Measurements from ENCODE around the gene FGD6. TPM values are rescaled to one million over a fixed set of nuclear protein-coding genes. Genes with fewer than 3 reads are reported as not detected.
"Not testable (repeated sequence)": the region's sequence is repeated elsewhere in the genome, so short reads cannot be mapped to it uniquely, and the experiment has no call there.

The FGD6 gene
- total and polyA plus RNA-seq, 7 donors: 0.96 to 7.1 (median 2.8) TPM

DNA sequence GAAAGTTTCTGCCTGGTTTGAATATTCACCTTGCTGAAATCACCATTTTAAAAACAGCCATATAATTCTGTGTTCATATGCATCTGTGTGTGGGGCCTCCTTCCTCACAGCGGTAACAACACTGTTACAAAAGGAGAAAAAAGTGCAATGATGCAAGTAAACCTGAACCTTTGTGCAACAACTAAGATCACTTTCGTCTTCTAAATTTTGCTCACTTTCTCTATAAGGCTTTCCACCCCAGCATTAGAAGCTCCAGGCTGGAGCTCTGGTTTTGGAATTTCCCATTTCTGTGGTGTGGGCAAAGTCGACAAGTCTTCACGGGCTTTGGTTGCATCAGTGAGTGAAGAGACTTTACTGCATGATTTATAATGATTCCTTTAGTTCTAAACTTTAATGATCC, 18.4 kb downstream of the FGD6 start:
- intact Hi-C loops (cut with DNase I): no loop called here
- no peaks in the 10 kb centered on the region for H3K9me3 ChIP-seq
- H3K4me3 ChIP-seq: no peak overlapping the region
- no peaks in the 10 kb centered on the region for H3K36me3 ChIP-seq (ENCODE audit: insufficient read depth in 1 of 2, low read depth in 1 of 2)
- ATAC-seq (no peak), DNase-seq (no peak)
- peaks cover 13% of the 10 kb centered on the region for H3K4me1 ChIP-seq
- no peaks in the 10 kb centered on the region for H3K27me3 ChIP-seq (ENCODE audit: insufficient read depth in 3 of 3, low read length in 2 of 3)
- TF ChIP-seq, protein P1, sequence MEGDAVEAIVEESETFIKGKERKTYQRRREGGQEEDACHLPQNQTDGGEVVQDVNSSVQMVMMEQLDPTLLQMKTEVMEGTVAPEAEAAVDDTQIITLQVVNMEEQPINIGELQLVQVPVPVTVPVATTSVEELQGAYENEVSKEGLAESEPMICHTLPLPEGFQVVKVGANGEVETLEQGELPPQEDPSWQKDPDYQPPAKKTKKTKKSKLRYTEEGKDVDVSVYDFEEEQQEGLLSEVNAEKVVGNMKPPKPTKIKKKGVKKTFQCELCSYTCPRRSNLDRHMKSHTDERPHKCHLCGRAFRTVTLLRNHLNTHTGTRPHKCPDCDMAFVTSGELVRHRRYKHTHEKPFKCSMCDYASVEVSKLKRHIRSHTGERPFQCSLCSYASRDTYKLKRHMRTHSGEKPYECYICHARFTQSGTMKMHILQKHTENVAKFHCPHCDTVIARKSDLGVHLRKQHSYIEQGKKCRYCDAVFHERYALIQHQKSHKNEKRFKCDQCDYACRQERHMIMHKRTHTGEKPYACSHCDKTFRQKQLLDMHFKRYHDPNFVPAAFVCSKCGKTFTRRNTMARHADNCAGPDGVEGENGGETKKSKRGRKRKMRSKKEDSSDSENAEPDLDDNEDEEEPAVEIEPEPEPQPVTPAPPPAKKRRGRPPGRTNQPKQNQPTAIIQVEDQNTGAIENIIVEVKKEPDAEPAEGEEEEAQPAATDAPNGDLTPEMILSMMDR (IDR thresholded peaks at IDR 0.05): no peak
- 81 to 88% (median 82%) methylated on average over 4 of the region's 4 CpGs for WGBS, 3 donors
- H3K27ac ChIP-seq: no peak overlapping the region

DNA sequence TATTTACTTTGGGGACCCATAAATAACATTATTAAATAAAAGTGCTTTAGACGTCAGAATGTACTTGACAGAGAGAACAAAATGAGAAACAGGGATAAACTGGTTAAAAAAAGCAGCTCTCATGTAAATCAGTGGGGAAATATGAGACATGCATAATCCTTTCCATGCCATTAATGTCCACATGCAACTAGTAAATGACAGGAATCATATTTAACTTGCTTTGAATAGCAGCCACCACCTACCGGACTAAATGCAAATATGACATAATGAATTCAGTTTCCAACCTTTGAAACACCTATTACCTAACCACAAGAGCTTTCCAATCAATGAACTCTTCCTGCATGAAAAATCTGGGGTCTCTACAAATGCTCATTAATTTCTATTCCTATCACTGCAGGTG, 19.6 kb downstream of the FGD6 start:
- DNase-seq (no peak), ATAC-seq (no peak)
- Histone ChIP-seq H3K9me3 (no peaks in the 10 kb centered on the region), H3K4me1 (peaks cover 8% of the 10 kb centered on the region), H3K27ac (no peak overlapping the region), H3K4me3 (no peak overlapping the region), H3K27me3 (ENCODE audit: insufficient read depth in 3 of 3, low read length in 2 of 3) (no peaks in the 10 kb centered on the region), H3K36me3 (ENCODE audit: insufficient read depth in 1 of 2, low read depth in 1 of 2) (no peaks in the 10 kb centered on the region)
- TF ChIP-seq, protein P1 (IDR thresholded peaks at IDR 0.05): no peak
- WGBS, 3 donors: 27 to 30% (median 29%) methylated on average over 2 of the region's 2 CpGs
- intact Hi-C loops (cut with DNase I): no loop called here

DNA sequence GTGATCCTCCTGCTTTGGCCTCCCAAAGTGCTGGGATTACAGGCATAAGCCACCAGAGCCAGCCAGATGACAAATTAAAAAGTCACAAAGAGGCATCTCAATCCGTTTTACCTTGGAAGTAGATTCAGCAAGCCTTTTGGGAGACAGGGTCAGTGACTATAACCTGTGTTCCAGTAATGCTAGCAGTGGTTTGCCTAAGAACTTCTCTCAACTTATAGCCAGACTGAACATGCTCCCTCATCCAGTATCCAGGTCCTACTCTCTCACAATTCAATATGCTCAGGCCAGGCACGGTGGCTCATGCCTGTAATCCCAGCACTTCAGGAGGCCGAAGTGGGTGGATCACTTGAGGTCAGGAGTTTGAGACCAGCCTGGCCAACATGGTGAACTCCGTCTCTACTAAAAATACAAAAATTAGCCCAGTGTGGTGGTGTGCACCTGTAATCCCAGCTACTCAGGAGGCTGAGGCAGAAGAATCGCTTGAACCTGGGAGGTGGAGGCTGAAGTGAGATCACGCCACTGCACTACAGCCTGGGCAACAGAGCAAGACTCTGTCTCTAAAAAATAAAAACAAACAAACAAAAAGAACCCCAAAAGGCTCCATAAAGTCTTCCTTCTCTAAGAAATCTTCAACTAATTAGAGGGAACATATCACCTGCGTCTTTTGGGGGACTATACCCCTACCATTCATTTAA, 20.2 kb downstream of the FGD6 start:
- H3K9me3 ChIP-seq; ATAC-seq; H3K4me1 ChIP-seq; H3K27me3 ChIP-seq (ENCODE audit: insufficient read depth in 3 of 3, low read length in 2 of 3); intact Hi-C loops (cut with DNase I); DNase-seq; H3K27ac ChIP-seq; H3K36me3 ChIP-seq (ENCODE audit: insufficient read depth in 1 of 2, low read depth in 1 of 2); H3K4me3 ChIP-seq: not testable (repeated sequence)
- 92 to 94% (median 92%) methylated on average over 7 of the region's 7 CpGs for WGBS, 3 donors

DNA sequence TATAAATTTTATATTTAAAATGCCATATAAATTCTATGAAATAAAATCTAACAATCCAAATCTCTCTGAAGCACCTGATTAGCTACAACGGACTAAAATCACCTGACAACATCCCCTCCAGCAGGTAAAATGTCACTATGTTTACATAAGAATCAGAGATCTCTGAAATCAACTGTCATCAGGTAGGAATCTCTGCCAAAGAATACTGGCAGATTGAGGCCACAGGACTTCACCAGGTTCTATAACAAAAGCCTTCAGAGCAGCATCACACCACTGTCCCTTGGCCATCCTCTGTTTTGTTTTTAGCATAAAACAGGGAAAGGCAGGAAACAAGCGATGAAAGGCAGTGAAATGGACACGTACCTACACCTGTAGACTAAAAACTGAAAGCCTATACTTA, 22.1 kb downstream of the FGD6 start:
- H3K4me1 ChIP-seq: peaks cover 8% of the 10 kb centered on the region
- ATAC-seq (no peak), DNase-seq (no peak)
- no peaks in the 10 kb centered on the region for H3K9me3 ChIP-seq
- no peaks in the 10 kb centered on the region for H3K27me3 ChIP-seq (ENCODE audit: insufficient read depth in 3 of 3, low read length in 2 of 3)
- TF ChIP-seq, protein P1 (IDR thresholded peaks at IDR 0.05): no peak
- no peaks in the 10 kb centered on the region for H3K36me3 ChIP-seq (ENCODE audit: insufficient read depth in 1 of 2, low read depth in 1 of 2)
- 91 to 95% (median 93%) methylated on average over 3 of the region's 3 CpGs for WGBS, 3 donors
- intact Hi-C loops (cut with DNase I): no loop called here
- no peak overlapping the region for H3K27ac ChIP-seq
- no peak overlapping the region for H3K4me3 ChIP-seq

DNA sequence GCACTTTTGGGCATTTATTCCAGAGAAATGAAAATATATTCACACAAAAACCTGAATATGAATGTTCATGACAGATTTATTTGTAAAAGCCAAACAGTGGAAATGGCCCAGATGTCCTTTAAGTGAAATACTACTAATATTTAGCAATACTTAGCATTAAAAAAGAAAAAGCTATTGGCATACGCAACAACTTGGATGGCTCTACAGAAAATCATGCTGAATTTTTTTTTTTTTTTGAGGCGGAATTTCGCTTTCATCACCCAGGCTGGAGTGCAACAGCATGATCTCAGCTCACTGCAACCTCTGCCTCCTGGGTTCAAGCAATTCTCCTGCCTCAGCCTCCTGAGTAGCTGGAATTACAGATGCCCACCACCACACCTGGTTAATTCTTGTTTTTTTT, 24.1 kb downstream of the FGD6 start:
- no peak overlapping the region for H3K4me3 ChIP-seq
- intact Hi-C loops (cut with DNase I): no loop called here
- H3K27me3 ChIP-seq (ENCODE audit: insufficient read depth in 3 of 3, low read length in 2 of 3): no peaks in the 10 kb centered on the region
- TF ChIP-seq, protein P1 (IDR thresholded peaks at IDR 0.05): no peak
- WGBS, 3 donors: 97 to 98% (median 98%) methylated on average over 3 of the region's 3 CpGs
- DNase-seq (no peak), ATAC-seq (no peak)
- H3K4me1 ChIP-seq: peaks cover 8% of the 10 kb centered on the region
- no peak overlapping the region for H3K27ac ChIP-seq
- H3K9me3 ChIP-seq: no peaks in the 10 kb centered on the region
- H3K36me3 ChIP-seq (ENCODE audit: insufficient read depth in 1 of 2, low read depth in 1 of 2): no peaks in the 10 kb centered on the region

All from psoas muscle (tissue), 8 donors.